H1 (cell line): ENCODE data around the gene FIBIN. TPM values are rescaled to one million over a fixed set of nuclear protein-coding genes. Genes with fewer than 3 reads are reported as not detected.

Experiments used
- GTF2F1 ChIP-seq: IDR thresholded peaks from 2 replicates; pipeline ENCODE4 v1.6.1; 2012; ENCODE audit warnings: low read depth, low read length, improper control_type of control experiment, borderline replicate concordance
- MAFK ChIP-seq: IDR thresholded peaks from 2 replicates; pipeline ENCODE4 v1.6.1; 2012; ENCODE audit warnings: low read depth, mild to moderate bottlenecking, improper control_type of control experiment, low read length
- RBBP5 ChIP-seq: IDR thresholded peaks from 2 replicates; pipeline ENCODE4 v1.7.1; 2012; ENCODE audit warnings: low read depth, mild to moderate bottlenecking, inconsistent platforms, low read length, moderate library complexity, borderline replicate concordance
- TAF7 ChIP-seq: optimal IDR thresholded peaks from 2 replicates; pipeline ENCODE3; 2011; ENCODE audit warnings: low read depth, mild to moderate bottlenecking, inconsistent platforms, low read length, moderate library complexity, borderline replicate concordance
- polyA plus RNA-seq, 7 experiments: library from polyadenylated mRNA; depleted of rRNA in 3 of 7; stranded (reverse) in 5 of 7; unstranded in 2 of 7; fragments of >200 nt in 5 of 7; fragments of 200-250 nt in 2 of 7; gene quantifications; 1 replicate in 5 of 7; 2 replicates in 1 of 7; 4 replicates in 1 of 7; pipeline versions ENCODE4 v1.2.1 to v1.2.3, GENCODE V29; 2011 to 2013; ENCODE audit warnings: missing spikeins in 2 of 7, mixed read lengths in 2 of 7
- total RNA-seq: library from RNA; stranded (reverse); fragmentation: NEBNext Ultra II Directional; extraction: Animal tissue kit (Norgen Biotek cat#: 25700); gene quantifications from 2 replicates; pipeline ENCODE4 v1.2.1, GENCODE V29; 2021

Gene FIBIN
- total and polyA plus RNA-seq, 2 of the 8 experiments (the other 6 are each of a cell fraction or from before 2014, with no cell fraction given): 0.38 to 0.45 TPM

GRCh38 chr11:26958005-26958701 lies 35.8 kb upstream of the FIBIN start (continued):
- TF ChIP-seq RBBP5 (no peak), TAF7 (no peak), GTF2F1 (no peak), MAFK (no peak)
